Measurements from ENCODE around the gene CD244.
"Not testable (repeated sequence)": the region's sequence is repeated elsewhere in the genome, so short reads cannot be mapped to it uniquely, and the experiment has no call there.

CD244 gene, protein sequence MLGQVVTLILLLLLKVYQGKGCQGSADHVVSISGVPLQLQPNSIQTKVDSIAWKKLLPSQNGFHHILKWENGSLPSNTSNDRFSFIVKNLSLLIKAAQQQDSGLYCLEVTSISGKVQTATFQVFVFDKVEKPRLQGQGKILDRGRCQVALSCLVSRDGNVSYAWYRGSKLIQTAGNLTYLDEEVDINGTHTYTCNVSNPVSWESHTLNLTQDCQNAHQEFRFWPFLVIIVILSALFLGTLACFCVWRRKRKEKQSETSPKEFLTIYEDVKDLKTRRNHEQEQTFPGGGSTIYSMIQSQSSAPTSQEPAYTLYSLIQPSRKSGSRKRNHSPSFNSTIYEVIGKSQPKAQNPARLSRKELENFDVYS

DNA sequence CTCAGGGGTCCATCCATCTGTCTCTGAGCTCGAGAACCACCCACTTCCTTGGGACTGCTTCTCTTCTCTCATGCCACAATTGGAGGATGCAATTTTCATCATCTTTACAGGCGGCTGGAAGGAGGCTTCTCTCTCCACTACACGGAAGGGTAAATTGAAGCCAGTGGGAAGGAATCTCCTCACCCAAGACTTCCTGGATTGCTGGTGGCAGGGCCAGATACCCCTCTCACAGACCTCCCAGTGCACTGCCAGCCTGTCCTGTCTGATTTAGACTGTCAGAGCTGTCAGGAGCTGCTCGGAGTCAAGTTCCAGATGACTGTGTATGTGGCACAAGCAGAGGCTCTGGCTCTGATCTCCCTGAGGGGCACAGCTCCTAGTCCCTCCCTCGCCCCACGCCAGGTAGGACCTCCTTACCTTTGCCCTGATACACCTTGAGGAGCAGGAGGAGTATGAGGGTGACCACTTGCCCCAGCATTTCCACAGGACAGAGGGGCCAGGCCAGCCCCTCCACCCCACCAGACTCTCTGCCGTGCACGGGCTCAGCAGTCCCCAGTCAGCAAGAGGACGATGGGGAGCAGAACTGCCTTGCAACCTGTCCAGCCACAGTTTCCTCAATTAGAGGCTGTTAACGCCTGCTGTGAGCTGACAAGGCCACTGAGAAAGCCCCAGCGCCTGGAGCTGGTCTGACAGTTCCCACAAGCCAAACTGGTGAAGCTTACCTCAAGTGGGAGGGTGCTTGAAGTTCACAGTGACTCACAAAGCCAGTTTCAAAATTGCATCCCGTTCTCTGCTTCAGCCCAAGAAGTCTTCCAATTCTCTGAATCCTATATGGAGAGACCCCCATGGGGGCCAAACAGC is at the start of gene CD244:
TSS of gene CD244 (minus strand) at position 685 of the 858 bp plus-strand sequence. CDS start at position 475, 210 bp downstream.
- no peak for DNase-seq (ENCODE audit: low read depth)

DNA sequence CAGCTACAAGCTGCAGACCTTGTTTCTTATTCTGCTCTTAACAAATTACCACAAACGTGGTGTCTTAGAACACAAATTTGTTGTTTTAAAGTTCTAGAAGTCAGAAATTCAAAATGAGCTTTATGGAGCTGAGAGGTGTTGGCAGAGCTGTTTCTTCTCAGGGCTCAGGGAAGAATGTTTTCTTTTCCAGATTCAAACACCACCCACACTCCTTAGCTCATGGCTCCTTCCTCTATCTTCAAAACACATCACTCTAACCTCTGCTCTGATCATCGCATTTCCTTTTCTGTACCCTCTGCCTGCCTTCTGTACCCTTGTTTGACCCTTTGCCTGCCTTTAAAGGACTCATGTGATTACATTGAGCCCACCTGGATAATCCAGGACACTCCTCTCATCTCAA is 49.2 kb upstream of the CD244 start:
- DNase-seq (ENCODE audit: low read depth) = no peak

DNA sequence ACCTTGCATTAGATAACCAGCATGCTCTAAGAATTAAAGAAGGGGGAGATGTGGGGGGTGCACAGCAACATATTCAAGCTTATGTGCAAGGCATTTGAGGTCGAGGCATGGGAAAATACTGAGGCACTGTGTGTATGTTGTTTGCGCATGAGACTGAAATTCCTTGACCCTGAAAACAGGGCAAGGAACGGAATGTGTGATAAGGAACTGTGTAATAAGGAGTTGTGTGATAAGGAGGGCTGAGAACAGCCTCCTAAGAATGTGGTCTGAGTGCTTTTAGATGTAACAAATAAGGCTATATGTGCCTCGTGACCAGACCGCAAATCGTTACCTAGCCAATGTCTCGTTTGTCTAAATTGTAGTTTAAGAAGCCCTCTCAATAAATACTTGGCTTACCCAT is 48.8 kb upstream of the CD244 start:
- DNase-seq (ENCODE audit: low read depth) = no peak

DNA sequence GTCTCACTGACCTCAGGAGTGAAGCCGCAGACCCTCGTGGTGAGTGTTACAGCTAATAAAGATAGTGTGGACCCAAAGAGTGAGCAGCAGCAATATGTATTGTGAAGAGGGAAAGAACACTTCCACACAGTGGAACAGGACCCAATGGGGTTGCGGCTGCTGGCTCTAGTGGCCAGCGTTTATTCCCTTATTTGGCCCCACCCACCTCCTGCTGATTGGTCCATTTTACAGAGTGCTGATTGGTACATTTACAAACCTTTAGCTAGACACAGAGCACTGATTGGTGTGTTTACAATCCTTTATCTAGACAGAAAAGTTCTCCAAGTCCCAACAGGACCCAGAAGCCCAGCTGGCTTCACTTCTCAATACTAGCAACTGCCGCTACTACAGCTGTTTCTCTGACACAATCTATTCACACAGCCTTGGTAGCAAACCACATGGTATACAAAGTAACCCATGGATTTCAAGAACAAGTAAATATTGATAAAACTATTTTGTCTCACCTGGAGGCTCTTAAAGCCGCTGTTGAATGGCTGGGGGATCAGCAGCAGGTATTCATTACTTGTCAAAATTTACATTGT is 47.6 kb upstream of the CD244 start:
- no peak for DNase-seq (ENCODE audit: low read depth)

DNA sequence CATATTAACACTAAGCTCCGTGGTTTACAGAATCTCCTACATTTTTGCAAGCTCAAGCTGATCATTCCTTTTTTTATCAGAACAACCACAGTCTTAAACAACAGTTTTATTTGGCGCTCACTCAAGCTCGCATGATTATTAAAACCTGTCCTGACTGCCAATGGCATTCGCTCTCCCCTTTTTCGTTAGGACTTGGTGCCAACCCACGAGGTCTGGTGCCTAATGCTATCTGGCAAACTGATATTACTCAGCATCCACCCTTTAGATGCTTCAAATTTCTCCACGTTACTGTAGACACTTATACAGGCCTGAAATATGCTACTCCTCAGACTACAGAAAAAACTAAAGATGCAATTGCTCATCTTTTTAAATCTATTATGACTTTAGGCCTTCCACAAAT is 45.3 kb upstream of the CD244 start:
- DNase-seq (ENCODE audit: low read depth) = no peak

DNA sequence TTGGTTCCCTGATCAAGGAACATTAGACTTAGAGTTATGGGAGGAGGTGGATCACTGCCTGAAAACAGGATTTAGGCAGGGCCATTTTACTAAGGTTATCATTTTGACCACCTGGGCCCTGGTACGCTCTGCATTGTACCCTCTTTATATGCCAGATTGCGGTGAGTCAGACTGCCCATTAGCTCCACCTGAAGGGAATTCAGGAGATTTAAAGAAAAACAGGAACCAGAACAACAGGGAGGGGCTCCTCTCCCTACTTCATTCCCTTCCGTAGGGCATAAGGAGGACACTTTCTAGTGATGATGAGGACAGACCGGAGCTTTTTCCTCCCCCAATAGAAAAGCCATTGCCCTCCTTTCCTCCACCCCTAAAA is 42.9 kb upstream of the CD244 start:
- DNase-seq (ENCODE audit: low read depth) = no peak

DNA sequence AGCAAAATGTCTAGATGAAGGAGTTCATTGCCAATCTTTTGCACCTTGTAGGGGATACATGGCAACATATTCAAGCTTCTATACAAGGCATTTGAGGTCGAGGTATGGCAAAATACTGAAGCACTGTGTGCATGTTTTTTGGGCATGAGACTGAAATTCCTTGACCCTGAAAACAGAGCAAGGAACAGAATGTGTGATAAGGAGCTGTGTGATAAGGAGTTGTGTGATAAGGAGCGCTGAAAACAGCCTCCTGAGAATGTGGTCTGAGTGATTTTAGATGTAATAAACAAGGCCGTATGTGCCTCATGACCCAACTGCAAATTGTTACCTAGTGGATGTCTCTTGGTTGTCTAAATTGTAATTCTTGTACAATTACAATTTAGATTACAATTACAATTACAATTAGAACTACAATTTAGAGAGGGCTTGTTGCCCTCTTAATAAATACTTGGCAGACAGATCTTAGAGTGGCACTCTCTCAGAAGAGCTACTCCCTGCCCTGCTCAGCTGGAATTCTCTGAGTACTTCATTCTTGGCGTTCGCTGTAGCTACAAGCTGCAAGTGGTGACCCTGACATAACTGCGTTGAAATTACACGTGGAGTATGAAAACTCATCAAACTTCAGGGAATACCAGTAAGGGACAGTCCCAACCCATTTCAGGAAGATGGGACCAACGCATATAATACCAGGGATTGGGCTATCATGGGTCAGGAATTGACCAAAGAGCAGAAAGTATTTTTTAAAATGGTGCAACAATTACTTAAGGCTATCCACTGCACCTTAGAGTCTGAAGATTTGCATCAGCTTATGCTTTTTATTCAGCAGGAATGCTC is 42.3 kb upstream of the CD244 start:
- no peak for DNase-seq (ENCODE audit: low read depth)

DNA sequence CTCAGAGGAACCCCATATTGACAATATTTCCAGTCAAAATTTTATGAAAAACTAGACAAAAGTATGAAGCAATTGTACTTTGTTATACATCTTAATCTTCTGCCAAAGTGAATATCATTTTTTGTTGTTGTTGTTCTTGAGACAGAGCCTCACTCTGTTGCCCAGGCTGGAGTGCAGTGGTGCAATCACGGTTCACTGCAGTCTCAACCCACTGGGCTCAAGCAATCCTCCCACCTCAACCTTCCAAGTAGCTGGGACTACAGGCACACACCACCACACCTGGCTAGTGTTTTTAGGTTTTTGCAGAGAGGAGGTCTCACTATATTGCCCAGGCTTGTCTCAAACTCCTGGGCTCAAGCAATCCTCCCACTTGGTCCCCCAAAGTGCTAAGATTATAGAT is 39.6 kb upstream of the CD244 start:
- not testable (repeated sequence) for DNase-seq (ENCODE audit: low read depth)

DNA sequence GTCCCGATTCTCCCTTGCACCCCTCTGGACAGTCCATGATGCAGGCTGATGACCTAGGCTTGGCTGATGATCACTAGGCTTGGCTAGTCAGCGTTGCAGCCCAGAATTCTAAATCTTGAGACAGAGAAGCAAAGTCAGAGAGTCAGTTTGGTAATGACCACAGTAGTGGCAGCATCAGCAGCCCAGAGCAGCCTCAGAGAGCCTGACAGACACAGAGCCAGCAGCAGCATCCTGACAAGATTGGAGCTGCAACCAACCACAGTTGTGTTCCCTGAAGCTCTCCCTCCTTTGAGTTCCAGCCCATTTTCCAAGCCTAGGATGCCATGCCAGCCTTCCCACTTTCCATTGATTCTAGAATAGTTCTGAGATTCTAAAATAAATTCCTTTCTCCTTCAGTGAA is 39.1 kb upstream of the CD244 start:
- no peak for DNase-seq (ENCODE audit: low read depth)

DNA sequence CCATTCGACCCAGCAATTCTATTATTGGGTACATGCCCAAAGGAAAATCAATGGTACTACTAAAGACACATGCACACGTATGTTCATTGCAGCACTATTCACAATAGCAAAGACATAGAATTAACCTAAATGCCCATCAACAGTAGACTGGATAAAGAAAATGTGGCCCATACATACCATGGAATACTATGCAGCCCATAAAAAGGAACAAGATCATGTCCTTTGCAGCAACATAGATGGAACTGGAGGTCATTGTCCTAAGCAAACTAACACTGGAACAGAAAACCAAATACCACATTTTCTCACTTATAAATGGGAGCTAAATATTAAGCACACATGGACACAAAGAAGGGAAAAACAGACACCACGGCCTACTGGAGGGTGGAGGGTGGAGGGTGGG is 38.0 kb upstream of the CD244 start:
- DNase-seq (ENCODE audit: low read depth) = not testable (repeated sequence)

DNA sequence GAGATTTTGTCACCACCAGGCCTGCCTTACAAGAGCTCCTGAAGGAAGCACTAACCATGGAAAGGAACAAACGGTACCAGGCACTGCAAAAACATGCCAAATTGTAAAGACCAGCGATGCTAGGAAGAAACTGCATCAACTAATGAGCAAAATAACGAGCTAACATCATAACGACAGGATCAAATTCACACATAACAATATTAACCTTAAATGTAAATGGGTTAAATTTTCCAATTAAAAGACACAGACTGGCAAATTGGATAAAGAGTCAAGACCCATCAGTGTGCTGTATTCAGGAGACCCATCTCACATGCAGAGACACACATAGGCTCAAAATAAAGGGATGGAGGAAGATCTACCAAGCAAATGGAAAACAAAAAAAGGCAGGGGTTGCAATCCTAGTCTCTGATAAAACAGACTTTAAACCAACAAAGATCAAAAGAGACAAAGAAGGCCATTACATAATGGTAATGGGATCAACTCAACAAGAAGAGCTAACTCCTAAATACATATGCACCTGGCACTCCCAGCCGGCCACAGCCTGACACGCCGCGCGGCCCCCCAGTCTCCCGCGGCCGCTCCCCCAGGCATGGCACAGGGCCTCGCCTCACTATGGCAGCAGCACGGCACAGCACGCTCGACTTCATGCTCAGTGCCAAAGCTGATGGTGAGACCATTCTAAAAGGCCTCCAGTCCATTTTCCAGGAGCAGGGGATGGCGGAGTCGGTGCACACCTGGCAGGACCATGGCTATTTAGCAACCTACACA is 31.9 kb upstream of the CD244 start:
- not testable (repeated sequence) for DNase-seq (ENCODE audit: low read depth)

DNA sequence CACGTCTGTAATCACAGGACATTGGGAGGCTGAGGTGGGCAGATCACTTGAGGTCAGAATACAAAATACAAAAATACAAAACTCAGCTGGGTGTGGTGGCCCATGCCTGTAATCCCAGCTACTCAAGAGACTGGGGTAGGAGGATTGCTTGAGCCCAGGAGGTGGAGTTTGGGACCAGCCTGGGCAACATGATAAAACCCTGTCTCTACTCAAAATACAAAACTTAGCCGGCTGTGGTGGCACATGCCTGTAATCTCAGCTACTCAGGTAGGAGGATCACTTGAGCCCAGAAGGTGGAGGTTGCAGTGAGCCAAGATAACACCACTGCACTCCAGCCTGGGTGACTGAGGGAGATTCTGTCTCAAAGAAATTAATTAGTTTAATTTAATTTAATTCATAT is 28.8 kb upstream of the CD244 start:
- no peak for DNase-seq (ENCODE audit: low read depth)

DNA sequence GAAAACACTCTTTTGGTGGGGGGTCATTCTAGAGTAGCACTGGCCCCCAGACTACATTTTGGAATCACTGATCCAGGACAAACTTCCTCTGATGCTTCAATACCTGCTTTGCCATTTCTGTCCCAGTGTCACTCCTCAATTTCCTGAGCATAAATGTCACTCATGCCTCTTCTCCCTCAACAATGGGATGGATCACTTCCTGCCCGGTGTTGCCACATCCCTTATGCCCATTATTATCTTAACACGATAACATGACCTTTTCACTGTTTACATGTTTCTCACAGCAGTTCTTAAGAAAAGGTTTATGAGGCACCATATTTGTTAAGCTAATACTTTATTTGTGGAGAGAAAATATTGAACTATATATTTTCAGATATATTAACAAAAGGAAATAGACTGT is 26.2 kb upstream of the CD244 start:
- DNase-seq (ENCODE audit: low read depth) = no peak

DNA sequence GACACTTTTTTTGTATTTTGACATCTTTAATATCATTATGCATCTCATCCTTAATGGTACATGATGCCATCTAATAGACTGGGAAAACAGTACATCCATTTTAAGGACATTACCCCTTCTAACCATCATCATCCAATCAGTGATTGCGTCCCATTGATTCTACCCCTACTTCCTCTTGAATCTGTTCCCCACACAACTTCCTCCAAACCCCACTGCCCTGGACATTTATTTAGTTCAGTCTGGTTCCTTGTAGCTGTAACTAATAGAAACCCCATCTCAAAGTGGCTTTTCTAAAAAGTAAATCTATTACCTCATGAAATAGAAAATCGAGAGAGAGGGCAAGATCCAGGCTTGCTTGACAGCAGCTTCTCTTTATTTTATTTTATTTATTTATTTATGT is 24.4 kb upstream of the CD244 start:
- DNase-seq (ENCODE audit: low read depth) = no peak

DNA sequence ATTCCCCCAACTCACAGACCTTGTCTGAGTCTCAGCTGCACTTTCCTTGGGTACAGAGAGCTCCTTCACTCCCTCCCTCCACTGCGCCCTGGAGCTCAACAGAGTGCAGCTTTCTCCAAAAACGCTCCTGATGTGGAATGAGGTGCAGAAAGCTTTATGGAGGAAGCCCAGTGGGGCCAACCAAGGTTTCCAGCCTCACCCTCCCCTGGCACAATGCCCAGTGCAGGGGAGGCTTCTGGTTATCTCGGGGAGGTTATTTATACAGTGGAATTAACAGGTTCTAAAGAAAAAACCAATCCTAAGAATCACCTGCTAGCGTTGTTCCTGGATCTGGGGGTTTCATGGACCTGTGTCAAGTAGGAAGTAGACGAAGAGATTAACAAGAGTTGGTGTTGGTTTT is 22.4 kb upstream of the CD244 start, which contains the start of gene ITLN1:
TSS of gene ITLN1 (minus strand) at position 139 of the 400 bp plus-strand sequence. CDS start 303 bp downstream, outside the sequence.
- DNase-seq (ENCODE audit: low read depth) = no peak

DNA sequence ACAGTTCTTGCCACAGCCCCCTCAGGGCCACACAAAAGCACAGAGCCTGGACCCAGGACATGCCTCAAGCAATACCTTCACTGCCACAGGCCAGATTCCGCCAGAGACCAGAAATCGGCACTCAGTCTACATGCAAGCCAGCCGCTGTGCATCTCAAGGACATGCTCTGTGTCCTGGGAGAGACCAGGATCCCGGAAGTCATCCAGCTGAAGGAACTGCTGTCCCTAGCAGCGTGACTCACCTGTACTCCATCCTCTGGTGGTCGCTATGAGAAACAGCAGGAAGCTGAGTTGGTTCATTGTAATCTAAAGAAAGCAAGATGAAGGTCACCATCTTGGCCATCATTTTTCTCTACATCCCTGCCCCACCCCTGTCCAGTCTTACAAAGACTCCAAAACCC is 21.9 kb upstream of the CD244 start:
- DNase-seq (ENCODE audit: low read depth) = no peak

DNA sequence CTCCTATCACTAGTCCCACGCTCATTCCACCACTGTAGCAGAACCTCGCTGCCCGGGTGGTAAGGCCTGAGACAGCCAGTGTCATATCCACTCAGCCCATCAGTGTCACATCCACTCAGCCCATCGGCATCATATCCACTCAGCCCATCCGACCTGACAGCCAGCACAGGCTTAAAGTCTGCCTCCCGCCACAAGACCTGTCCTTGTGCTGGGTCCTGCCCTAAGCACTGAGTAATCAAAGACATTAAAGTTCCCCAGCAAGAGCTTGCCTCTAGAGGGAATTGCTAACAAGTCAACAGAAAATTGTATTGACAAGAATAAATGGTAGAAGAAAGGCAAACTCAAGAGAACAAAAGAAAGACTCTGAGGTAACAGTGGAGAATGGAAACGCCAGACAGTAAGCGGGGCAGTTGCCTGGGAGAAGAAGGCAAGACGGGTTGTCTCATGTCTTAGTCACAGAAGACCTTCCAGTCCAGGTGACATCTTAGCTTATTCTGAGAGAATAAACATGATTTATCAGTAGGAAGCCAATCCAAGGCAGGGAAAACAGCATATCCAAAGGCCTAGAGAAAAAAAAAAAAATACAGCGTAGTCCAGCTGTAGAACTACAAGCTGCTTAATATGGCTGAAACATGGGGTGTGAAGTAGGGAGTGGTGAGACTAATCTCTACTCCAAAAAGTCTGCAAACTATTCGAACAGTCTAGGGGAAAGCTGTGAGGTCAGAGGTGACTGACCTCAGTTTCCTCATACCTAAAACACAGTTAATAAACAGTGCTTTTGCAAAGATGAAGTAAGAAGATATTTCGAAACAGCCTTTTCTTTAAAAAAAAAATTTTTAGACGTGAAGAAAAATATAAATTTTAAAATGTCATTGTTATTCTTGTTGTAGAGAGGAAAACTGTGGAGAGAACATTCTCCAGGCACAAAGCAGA is 21.2 kb upstream of the CD244 start:
- no peak for DNase-seq (ENCODE audit: low read depth)

DNA sequence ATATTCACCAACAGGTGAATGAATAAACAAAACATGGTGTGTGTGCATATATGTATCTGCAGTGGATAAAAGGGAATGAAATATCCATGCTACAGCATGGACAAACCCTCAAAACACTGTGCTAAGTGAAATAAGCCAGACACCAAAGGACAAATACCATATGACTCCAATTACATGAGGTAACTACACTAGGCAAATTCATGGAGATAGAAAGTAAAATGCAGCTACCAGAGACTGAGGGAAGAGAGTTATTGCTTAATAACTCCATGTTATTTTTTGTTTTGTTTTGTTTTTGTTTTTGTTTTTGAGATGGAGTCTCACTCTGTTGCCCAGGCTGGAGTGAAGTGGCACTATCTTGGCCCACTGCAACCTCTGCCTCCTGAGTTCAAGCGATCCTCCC is 19.9 kb upstream of the CD244 start:
- no peak for DNase-seq (ENCODE audit: low read depth)

DNA sequence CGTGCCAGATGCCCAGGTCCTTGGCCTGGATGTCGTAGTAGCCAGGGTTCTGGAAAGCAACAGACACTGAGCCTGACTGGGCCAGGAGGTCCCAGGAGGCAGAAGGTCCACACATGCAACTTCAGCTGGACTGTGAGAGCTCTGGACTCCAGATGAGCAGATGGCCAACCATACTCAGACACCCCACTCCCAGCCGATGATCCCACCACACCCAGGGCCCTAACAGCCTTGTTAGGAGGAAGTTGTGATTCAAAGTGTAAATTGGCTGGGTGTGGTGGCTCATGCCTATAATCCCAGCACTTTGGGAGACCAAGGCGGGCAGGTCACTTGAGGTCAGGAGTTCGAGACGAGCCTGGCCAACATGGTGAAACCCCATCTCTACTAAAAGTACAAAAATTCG is 18.6 kb upstream of the CD244 start:
- DNase-seq (ENCODE audit: low read depth) = not testable (repeated sequence)

DNA sequence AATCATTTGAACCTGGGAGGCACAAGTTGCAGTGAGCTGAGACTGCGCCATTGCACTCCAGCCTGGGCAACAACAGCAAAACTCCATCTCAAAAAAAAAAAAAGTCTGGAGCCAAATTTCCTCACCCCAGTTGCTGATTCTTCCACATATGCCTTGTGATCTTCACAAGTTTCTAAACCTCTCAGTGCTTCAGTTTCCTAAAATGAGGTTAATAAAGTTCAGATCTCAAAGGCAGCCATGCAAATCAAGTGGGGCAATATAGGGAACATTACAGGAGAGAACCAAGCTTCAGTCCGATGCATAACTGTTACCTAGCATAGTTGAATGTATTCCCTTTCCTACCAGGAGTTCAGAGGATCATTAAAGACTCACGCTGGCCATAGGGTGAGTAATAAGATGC is 17.5 kb upstream of the CD244 start:
- DNase-seq (ENCODE audit: low read depth) = no peak
